Measurements from ENCODE around the gene PIF1. TPM values are rescaled to one million over a fixed set of nuclear protein-coding genes. Genes with fewer than 3 reads are reported as not detected.

The PIF1 gene
- total and polyA plus RNA-seq, 9 donors, result 0.18 to 1.4 (median 0.98) TPM; not detected in 2

Other genes starting within 250 kb of the PIF1 start
- gene RBPMS2, start 50.1 kb downstream of the PIF1 start, total RNA-seq, result 10 to 100 TPM in 5 of 7 donors, 1 to 10 TPM in 2; 1.1 to 23.8 (median 10.8) TPM
- 1 to 10 TPM; 6.0 to 6.8 TPM for gene RBPMS2, start 50.1 kb downstream of the PIF1 start, polyA plus RNA-seq
- 10 to 100 TPM; 12.6 to 42.7 (median 27.9) TPM for gene PLEKHO2, start 16.3 kb upstream of the PIF1 start, total RNA-seq
- 10 to 100 TPM; 16.6 to 19.5 TPM for gene PLEKHO2, start 16.3 kb upstream of the PIF1 start, polyA plus RNA-seq
- 10 to 100 TPM in 5 of 7 donors, 1 to 10 TPM in 2; 5.7 to 29.4 (median 12.1) TPM for gene ANKDD1A, start 86.3 kb upstream of the PIF1 start, total RNA-seq
- 1 to 10 TPM; 6.2 to 10.0 TPM for gene ANKDD1A, start 86.3 kb upstream of the PIF1 start, polyA plus RNA-seq
- 10 to 100 TPM; 60.6 to 90.6 (median 84.0) TPM for gene SPG21, start 164.3 kb upstream of the PIF1 start, total RNA-seq
- 100 to 1,000 TPM in 1 of 2 donors, 10 to 100 TPM in 1; 59.7 to 123 TPM for gene SPG21, start 164.3 kb upstream of the PIF1 start, polyA plus RNA-seq
- gene MTFMT, start 204.0 kb upstream of the PIF1 start, total RNA-seq, result 10 to 100 TPM; 16.8 to 30.3 (median 20.0) TPM
- 10 to 100 TPM; 11.5 to 15.8 TPM for gene MTFMT, start 204.0 kb upstream of the PIF1 start, polyA plus RNA-seq
- gene SLC51B, start 219.7 kb upstream of the PIF1 start, total RNA-seq, result under 1 TPM in 2 of 7 donors, not detected in 5; 0.27 to 0.31 TPM
- gene SLC51B, start 219.7 kb upstream of the PIF1 start, polyA plus RNA-seq, result under 1 TPM in 1 of 2 donors, not detected in 1; 0.22 TPM
- gene RASL12, start 242.3 kb upstream of the PIF1 start, total RNA-seq, result 10 to 100 TPM in 6 of 7 donors, 1 to 10 TPM in 1; 4.8 to 31.1 (median 14.2) TPM
- gene RASL12, start 242.3 kb upstream of the PIF1 start, polyA plus RNA-seq, result 10 to 100 TPM; 19.1 to 24.8 TPM

All from ovary (tissue), 9 donors.